HFF-Myc (cell line): Measurements from ENCODE around the gene LOXL4.

Experiments
- DNase-seq: peaks from one replicate; pipeline ENCODE4 v3.0.0-alpha.2; 2011; ENCODE audit warnings: low read depth; ENCODE audit errors: extremely low read depth
- H3K4me3 ChIP-seq: replicated peaks from 2 replicates; pipeline ENCODE4 v1.5.1; 2011; ENCODE audit warnings: low read depth, mild to moderate bottlenecking, control low read depth, low read length
- CTCF ChIP-seq: IDR thresholded peaks from 2 replicates; pipeline ENCODE4 v1.5.1; 2012; ENCODE audit warnings: mild to moderate bottlenecking, low read depth, low read length, control low read depth; ENCODE audit errors: missing control alignments

Gene LOXL4

GRCh38 chr10:98224509-98224908, 43.5 kb downstream of the LOXL4 start:
- no peak for DNase-seq
- no peak for TF ChIP-seq CTCF
- no peak overlapping the region for H3K4me3 ChIP-seq

GRCh38 chr10:98223874-98224273, 44.1 kb downstream of the LOXL4 start:
- no peak for DNase-seq
- TF ChIP-seq CTCF: no peak
- no peak overlapping the region for H3K4me3 ChIP-seq

DNA sequence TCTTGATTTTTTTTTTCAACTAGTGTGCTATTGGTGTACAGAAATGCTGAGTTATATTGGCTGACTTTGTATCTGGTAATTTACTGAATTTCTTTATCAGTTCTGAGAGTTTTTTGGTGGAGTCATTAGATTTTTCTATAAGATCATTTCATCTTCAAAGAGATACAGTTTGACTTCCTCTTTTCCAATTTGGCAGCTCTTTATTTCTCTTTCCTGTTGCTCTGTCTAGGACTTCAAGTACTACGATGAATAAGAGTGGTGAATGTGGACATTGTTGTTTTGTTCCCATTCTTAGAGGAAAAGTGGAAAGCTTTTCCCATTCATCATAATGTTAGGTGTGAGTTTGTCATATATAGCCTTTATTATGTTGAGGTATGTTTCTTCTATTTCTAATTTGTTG, 50.2 kb downstream of the LOXL4 start:
- TF ChIP-seq CTCF: no peak
- no peak for DNase-seq
- no peak overlapping the region for H3K4me3 ChIP-seq

DNA sequence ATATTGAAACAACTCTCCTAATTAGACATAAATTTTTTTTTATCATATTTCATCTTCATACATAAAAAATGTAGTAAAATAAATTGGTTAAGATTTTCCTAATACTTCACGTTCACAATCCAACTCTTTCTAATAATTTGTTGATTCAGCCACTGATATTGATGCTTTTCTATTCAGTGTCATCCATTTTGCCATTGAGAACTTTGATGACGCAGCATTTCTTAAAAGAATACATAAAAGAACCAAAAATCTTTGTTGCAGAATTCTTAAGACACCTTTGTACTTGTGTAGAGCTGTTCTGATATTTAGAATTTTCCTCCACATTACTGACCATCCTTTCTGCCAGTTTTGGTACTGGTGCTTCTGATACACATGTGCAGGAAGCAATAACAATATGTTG, 52.6 kb downstream of the LOXL4 start:
- no peak for DNase-seq
- TF ChIP-seq CTCF: no peak
- no peak overlapping the region for H3K4me3 ChIP-seq

DNA sequence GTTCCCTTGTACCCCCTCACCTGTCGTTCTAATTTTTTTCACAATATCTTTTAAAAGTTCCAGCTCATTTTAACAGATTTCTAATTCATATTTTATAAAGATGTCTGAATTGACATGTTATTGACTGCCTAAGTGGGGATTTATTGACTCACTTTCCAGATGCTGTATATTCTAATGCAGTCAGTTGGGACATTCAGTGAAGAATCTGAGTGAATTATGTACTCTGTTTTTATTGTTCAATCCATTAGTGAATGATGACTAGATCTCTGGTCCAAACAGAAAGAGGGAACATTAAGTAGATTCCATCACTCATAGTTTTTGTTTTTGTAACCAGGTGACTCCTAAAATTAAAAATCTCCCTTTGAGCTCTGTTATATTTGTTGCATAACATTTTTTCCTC, 54.3 kb downstream of the LOXL4 start:
- DNase-seq: no peak
- TF ChIP-seq CTCF: no peak
- no peak overlapping the region for H3K4me3 ChIP-seq

GRCh38 chr10:98212196-98212595, 55.8 kb downstream of the LOXL4 start:
- no peak for TF ChIP-seq CTCF
- DNase-seq: no peak
- no peak overlapping the region for H3K4me3 ChIP-seq

GRCh38 chr10:98209441-98209840, 58.6 kb downstream of the LOXL4 start:
- H3K4me3 ChIP-seq: no peak overlapping the region
- DNase-seq: no peak
- no peak for TF ChIP-seq CTCF
